ENCODE data around the gene EPN3. TPM values are rescaled to one million over a fixed set of nuclear protein-coding genes. Genes with fewer than 3 reads are reported as not detected.

The EPN3 gene
- total RNA-seq, 1 experiment from 2014 or later: 22.8 TPM

DNA sequence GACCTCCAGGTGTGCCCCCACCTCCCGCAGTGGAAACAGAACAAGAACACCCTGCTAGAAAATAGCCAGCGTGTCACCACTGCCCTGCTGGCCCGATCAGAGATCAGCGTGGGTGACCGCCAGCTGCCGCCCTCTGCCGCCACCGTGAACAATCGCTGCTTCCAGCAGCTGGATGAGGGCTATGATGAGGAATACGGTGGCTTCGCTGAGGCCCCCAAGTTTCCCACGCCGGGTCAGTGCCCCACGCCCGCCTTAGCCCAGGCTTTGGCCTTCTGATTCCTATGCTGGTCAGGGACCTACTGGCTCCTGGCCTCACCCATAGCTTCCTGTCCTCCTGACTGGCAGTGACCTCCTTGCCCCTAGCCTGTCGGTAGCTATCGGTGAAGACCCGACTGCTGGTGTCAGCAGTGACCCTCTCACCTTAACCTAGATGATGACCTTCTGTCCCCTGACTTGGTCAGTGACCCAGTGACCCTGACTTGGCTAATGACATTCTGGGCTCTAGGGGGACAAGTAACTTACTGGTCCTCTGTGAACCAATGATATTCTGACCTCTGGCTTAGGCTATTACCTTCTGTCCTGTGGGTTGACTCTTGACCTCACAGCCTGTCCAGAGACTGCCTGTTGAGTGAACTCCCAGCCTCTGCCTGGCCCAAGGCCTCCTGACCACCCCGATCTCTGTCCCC lies 16.9 kb downstream of the EPN3 start:
- ChIA-PET POLR2A (ENCODE audit: unreplicated experiment) (interaction anchor here (0.5 kb wide), 1 partner anchor 11 kb away, joined by 3 read pairs; the partner anchor contains the start of gene CACNA1G), CTCF (interaction anchor here (0.6 kb wide), 1 partner anchor 156 kb away, joined by 17 read pairs; no protein-coding TSS in a partner anchor)
- TF ChIP-seq EZH2 (IDR thresholded peaks at IDR 0.05; ENCODE audit: low read depth): no peak
- no peak for TF ChIP-seq CTCF (conservative IDR thresholded peaks at IDR 0.05)
- peaks cover 8% of the 10 kb centered on the region for H3K4me1 ChIP-seq (replicated peaks; ENCODE audit: insufficient read depth)
- no peaks in the 10 kb centered on the region for H3K79me2 ChIP-seq (ENCODE audit: low read depth)
- no peaks in the 10 kb centered on the region for H3F3A ChIP-seq (ENCODE audit: insufficient read depth, low read depth)
- intact Hi-C loops (cut with micrococcal nuclease; ENCODE audit: unreplicated experiment): loop anchor here (5.0 to 10.0 kb wide), 2 partner anchors 233 to 405 kb away; no protein-coding TSS in a partner anchor
- no peaks in the 10 kb centered on the region for H3K27me3 ChIP-seq (ENCODE audit: insufficient read depth, low read depth)
- H3K27ac ChIP-seq: no peak overlapping the region
- no peak overlapping the region for H3K4me2 ChIP-seq
- H3K9me3 ChIP-seq (ENCODE audit: insufficient read depth, low read depth): no peaks in the 10 kb centered on the region
- H4K20me1 ChIP-seq (ENCODE audit: insufficient read depth): no peaks in the 10 kb centered on the region
- no TSS peak for BruUV-seq (replicated peaks)
- H3K36me3 ChIP-seq (ENCODE audit: low read depth): no peaks in the 10 kb centered on the region
- no peak overlapping the region for H3K4me3 ChIP-seq
- no peak for DNase-seq
- no peaks in the 10 kb centered on the region for H3K9me2 ChIP-seq (ENCODE audit: insufficient read depth)
- H2AFZ ChIP-seq: no peak overlapping the region

DNA sequence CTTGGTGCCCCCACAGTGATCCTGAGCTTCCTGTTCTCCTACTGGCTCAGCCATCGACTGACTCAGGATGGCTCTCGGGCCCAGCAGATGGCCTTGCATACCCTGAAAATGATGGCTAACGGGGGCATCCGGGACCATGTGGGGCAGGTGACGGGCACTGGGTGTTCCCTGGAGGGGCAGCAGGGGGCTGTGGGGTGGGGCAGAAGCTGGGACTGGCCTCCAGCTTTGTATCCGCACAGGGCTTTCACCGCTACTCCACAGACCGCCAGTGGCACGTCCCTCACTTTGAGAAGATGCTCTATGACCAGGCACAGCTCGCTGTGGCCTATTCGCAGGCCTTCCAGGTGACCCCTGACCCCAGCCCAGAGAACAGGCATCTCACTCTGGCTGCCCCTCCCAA lies 17.4 kb downstream of the EPN3 start:
- Histone ChIP-seq H3K4me1 (replicated peaks; ENCODE audit: insufficient read depth) (peaks cover 8% of the 10 kb centered on the region), H3K79me2 (ENCODE audit: low read depth) (no peaks in the 10 kb centered on the region), H3K4me3 (no peak overlapping the region), H3F3A (ENCODE audit: insufficient read depth, low read depth) (no peaks in the 10 kb centered on the region), H3K27me3 (ENCODE audit: insufficient read depth, low read depth) (no peaks in the 10 kb centered on the region), H2AFZ (no peak overlapping the region), H3K36me3 (ENCODE audit: low read depth) (no peaks in the 10 kb centered on the region), H3K4me2 (no peak overlapping the region), H4K20me1 (ENCODE audit: insufficient read depth) (no peaks in the 10 kb centered on the region), H3K27ac (no peak overlapping the region), H3K9me2 (ENCODE audit: insufficient read depth) (no peaks in the 10 kb centered on the region), H3K9me3 (ENCODE audit: insufficient read depth, low read depth) (no peaks in the 10 kb centered on the region)
- intact Hi-C loops (cut with micrococcal nuclease; ENCODE audit: unreplicated experiment): loop anchor here (5.0 to 10.0 kb wide), 2 partner anchors 232 to 405 kb away; no protein-coding TSS in a partner anchor
- ChIA-PET POLR2A (ENCODE audit: unreplicated experiment) (interaction anchor here (0.5 kb wide), 1 partner anchor 11 kb away, joined by 3 read pairs; the partner anchor contains the start of gene CACNA1G), CTCF (interaction anchor here (0.6 to 1.2 kb wide), 2 partner anchors 76 to 156 kb away, joined by 6 to 17 read pairs; no protein-coding TSS in a partner anchor)
- no peak for DNase-seq
- TF ChIP-seq EZH2 (IDR thresholded peaks at IDR 0.05; ENCODE audit: low read depth) (no peak), CTCF (conservative IDR thresholded peaks at IDR 0.05) (no peak)
- BruUV-seq (replicated peaks): no TSS peak

DNA sequence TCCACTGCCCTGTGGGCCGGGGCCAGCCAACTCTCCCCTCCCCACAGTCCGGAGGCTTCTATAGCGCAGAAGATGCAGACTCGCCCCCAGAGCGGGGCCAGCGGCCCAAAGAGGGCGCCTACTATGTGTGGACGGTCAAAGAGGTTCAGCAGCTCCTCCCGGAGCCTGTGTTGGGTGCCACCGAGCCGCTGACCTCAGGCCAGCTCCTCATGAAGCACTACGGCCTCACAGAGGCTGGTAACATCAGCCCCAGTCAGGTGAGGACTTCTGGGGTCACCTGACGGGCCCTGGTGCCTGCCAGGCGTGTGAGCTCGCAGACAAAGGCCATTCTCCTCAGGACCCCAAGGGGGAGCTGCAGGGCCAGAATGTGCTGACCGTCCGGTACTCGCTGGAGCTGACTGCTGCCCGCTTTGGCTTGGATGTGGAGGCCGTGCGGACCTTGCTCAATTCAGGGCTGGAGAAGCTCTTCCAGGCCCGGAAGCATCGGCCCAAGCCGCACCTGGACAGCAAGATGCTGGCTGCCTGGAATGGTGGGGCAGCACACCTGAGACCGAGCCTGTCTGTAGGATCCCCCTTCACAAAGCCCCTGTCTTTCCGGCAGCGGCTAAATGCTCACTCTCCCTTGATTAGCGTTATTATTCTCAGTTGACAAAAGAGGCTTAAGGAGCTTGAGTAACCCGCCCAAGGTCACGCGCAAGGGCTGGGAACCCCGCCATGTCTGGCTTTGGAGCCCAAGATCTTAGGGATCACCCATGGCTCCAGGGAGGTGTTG lies 18.3 kb downstream of the EPN3 start:
- Histone ChIP-seq H3K4me2 (no peak overlapping the region), H3K79me2 (ENCODE audit: low read depth) (no peaks in the 10 kb centered on the region), H3K4me1 (replicated peaks; ENCODE audit: insufficient read depth) (peaks cover 8% of the 10 kb centered on the region), H4K20me1 (ENCODE audit: insufficient read depth) (no peaks in the 10 kb centered on the region), H3K9me2 (ENCODE audit: insufficient read depth) (no peaks in the 10 kb centered on the region), H3F3A (ENCODE audit: insufficient read depth, low read depth) (no peaks in the 10 kb centered on the region), H2AFZ (no peak overlapping the region), H3K36me3 (ENCODE audit: low read depth) (no peaks in the 10 kb centered on the region), H3K27me3 (ENCODE audit: insufficient read depth, low read depth) (no peaks in the 10 kb centered on the region), H3K9me3 (ENCODE audit: insufficient read depth, low read depth) (no peaks in the 10 kb centered on the region), H3K4me3 (no peak overlapping the region), H3K27ac (no peak overlapping the region)
- POLR2A ChIA-PET (ENCODE audit: unreplicated experiment): no interaction called here
- CTCF ChIA-PET: interaction anchor here (0.7 to 1.2 kb wide), 4 partner anchors 47 to 86 kb away, joined by 3 to 6 read pairs (median 4); no protein-coding TSS in a partner anchor
- TF ChIP-seq EZH2 (IDR thresholded peaks at IDR 0.05; ENCODE audit: low read depth): no peak
- TF ChIP-seq CTCF (conservative IDR thresholded peaks at IDR 0.05): peak; percentile 79
- intact Hi-C loops (cut with micrococcal nuclease; ENCODE audit: unreplicated experiment): no loop called here
- peak in 1 of 2 experiments; percentile 62 for DNase-seq
- BruUV-seq (replicated peaks): no TSS peak
